GM18502 (cell line): ENCODE measurements around the gene LVRN.
"Not testable (repeated sequence)": the region's sequence is repeated elsewhere in the genome, so short reads cannot be mapped to it uniquely, and the experiment has no call there.

Experiments
- ATAC-seq: cut with Tn5 transposase; IDR thresholded peaks from one replicate; pipeline ENCODE4 v1.9.1; 2021; ENCODE audit warnings: mild to moderate bottlenecking; ENCODE audit not compliant: unreplicated experiment, poor library complexity

Gene LVRN, protein sequence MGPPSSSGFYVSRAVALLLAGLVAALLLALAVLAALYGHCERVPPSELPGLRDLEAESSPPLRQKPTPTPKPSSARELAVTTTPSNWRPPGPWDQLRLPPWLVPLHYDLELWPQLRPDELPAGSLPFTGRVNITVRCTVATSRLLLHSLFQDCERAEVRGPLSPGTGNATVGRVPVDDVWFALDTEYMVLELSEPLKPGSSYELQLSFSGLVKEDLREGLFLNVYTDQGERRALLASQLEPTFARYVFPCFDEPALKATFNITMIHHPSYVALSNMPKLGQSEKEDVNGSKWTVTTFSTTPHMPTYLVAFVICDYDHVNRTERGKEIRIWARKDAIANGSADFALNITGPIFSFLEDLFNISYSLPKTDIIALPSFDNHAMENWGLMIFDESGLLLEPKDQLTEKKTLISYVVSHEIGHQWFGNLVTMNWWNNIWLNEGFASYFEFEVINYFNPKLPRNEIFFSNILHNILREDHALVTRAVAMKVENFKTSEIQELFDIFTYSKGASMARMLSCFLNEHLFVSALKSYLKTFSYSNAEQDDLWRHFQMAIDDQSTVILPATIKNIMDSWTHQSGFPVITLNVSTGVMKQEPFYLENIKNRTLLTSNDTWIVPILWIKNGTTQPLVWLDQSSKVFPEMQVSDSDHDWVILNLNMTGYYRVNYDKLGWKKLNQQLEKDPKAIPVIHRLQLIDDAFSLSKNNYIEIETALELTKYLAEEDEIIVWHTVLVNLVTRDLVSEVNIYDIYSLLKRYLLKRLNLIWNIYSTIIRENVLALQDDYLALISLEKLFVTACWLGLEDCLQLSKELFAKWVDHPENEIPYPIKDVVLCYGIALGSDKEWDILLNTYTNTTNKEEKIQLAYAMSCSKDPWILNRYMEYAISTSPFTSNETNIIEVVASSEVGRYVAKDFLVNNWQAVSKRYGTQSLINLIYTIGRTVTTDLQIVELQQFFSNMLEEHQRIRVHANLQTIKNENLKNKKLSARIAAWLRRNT

GRCh38 chr5:115962239-115962564 lies at the start of gene LVRN:
Gene LVRN (plus strand): TSS chr5:115962475. CDS start chr5:115962618, 143 bp downstream.
- no peak for ATAC-seq

GRCh38 chr5:115913623-115914400 lies 48.5 kb upstream of the LVRN start:
- ATAC-seq = not testable (repeated sequence)

DNA sequence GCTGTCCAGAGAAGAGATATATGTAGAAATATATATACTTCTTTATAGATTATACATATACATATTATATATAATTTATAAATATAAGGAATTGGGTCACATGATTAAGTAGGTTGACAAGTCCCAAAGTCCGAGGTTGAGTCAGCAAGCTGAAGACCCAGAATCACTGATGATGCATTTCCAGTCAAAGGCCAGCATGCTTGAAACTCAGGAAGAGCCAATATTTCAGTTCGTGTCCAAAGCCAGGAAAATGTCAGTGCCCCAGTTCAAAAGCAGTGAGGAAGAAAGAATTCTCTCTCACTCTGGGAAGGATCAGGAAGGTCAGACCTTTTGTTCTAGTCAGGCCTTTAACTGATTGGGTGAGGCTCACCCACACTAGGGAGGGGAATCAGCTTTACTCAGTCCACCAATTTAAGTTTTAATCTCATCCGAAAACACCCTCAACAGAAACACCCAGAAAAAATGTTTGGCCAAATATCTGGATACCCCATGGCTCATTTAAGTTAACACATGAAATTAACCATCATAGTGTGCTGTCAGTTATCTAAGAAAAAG lies 42.0 kb upstream of the LVRN start:
- ATAC-seq = no peak

DNA sequence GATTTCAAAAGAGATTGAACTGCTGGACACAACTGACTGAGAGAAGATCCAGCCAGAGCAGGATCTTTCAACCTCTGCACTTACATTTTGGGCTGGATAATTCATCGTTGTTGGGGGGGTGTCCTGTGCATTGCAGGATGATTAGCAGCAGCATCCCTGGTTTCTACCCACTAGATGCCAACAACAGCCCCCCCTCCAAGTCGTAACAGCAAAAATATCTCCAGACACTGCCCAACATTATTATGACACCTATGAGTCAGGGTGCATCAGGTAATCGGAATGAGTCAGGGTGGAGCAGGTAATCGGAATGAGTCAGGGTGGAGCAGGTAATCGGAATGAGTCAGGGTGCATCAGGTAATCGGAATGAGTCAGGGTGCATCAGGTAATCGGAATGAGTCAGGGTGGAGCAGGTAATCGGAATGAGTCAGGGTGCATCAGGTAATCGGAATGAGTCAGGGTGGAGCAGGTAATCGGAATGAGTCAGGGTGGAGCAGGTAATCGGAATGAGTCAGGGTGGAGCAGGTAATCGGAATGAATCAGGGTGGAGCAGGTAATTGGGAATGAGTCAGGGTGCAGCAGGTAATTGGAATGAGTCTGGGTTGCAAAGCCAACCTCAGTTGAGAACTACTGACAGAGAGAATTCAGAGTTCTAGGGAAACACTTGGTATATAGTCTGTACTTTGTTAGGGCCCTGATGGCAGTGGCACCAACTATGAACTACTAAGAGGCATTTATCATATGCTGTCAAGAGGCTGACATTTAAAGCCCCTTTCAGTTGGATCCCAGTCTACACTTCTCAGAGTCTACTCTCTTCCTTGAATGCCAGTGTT lies 33.5 kb upstream of the LVRN start:
- ATAC-seq = not testable (repeated sequence)

DNA sequence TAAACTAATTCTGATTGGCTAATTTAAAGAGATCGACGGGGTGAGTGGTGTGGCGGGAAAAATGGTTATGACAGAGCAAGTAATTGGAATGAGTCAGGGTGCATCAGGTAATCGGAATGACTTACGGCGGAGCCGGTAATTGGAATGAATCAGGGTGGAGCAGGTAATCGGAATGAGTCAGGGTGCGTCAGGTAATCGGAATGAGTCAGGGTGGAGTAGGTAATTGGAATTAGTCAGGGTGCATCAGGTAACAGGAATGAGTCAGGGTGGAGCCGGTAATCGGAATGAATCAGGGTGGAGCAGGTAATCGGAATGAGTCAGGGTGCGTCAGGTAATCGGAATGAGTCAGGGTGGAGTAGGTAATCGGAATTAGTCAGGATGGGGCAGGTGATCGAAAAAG lies 32.1 kb upstream of the LVRN start:
- ATAC-seq = not testable (repeated sequence)

- no peak for ATAC-seq
These were observed 31.5 kb upstream of the LVRN start for GRCh38 chr5:115930630-115931337.

DNA sequence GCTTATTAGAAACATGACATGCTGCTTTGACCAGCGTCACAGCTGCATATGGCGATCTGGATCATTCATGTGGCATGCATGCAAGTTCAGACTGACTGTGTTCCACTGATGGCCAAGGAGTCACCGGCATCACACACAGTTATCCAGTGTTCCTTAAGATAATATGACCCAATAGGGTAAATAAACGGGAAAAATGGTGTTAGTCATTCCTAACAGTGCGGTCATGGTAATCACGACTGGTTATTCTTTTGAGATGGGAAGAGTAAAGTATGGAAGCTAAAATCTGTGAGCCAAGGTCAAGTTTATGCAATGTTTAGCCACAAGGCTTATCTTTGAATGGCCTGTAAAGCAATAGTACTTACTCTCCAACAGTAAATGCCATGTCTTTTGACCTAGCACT lies 29.3 kb upstream of the LVRN start:
- ATAC-seq = no peak

DNA sequence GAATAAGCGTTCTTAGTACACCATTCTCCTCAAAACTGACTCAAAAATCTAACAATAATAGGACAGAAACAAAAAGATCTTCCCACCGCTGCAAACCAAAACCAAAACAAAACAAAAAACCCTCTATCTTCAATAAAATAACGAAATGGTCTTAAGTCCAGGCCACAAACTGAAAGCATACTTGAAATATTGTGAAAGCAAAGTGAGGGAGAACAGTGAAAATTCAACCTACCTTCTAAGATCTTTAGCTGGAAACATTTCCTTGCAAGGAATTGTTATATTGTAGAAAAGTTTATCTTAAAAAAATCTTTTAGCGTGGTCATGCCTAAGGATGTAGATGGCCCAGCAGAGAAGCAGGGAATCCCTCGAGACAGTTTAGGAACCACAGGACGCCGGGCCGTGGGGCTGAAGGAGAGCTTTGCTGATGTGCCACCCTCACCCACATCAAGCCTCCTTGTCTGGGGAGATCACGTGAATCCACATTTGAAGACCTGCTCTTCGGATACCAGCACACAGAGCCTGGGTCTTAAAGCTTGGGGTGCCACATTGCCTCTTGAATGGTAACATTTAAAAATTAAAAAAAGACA lies 27.8 kb upstream of the LVRN start:
- no peak for ATAC-seq

DNA sequence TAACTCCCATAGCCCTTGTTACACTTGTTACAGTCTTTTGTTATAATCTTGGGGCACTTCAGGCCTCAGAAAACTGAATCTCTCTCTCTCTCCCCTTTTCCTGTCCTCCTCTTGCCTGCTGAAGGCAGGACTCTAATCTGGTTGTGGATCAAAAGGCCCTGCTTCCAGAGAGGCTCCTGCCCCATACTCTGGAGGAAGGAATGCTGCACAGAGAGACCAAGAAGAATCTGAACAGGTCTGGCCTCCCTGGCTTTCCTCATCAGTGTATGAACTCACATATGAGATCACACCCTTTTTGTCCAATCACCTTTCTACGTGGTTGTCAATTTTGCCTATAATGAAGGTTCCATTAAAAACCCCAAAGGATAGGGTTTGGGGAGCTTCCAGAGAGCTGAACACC lies 26.2 kb upstream of the LVRN start:
- ATAC-seq = no peak

DNA sequence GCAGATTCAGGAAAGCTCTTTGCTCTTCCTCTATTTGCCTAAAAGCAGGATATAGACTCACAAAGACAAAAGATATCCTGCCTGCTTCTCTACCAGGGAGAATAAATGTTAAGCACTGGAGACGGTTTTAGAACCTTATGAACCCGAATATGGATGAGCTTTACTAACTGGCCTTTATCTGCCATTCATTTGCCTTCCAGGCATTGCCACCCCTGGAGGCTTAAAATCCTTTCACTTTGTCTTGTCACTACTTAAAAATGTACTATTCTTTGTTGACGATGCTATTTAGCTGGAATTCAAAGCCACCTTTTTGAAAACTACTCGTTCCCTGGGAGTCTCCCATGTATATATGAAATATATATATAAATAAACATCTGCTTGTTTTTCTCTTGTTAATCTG lies 23.2 kb upstream of the LVRN start:
- ATAC-seq = no peak

DNA sequence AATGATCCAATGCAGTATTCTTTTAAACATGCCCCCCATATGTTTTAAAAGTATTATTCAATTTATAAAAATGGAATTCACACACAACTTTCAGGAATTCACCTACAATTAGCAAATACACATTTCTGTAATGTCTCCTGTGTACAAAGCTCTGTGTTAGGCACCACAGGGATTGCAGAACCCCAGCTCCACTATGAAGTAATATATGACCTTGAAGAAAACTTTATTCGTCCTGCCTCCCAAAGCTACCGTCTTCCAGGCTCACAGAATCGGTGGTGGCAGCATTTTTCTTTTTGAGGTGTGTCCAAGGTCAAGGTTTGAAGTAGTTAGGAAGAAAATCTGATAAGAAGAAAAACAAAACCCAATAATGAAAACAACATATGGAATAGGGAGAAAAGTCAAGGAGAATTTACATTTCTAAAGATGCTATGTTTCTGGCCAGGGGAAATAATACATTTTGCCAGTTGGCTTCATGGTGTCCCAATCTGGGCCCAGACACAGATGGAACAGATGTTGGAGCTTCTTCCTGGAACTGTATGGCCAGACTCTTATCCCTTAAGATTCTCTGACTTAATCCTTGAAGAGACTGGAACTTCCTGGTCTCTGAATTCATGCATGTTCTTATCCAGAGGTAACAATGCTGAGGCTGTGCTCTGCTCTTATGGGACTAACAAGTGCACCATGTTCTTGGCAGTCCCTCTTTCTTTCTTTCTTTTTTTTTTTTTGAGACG lies 22.0 kb upstream of the LVRN start:
- no peak for ATAC-seq

- no peak for ATAC-seq
These were observed 21.1 kb upstream of the LVRN start for GRCh38 chr5:115941051-115941675.

DNA sequence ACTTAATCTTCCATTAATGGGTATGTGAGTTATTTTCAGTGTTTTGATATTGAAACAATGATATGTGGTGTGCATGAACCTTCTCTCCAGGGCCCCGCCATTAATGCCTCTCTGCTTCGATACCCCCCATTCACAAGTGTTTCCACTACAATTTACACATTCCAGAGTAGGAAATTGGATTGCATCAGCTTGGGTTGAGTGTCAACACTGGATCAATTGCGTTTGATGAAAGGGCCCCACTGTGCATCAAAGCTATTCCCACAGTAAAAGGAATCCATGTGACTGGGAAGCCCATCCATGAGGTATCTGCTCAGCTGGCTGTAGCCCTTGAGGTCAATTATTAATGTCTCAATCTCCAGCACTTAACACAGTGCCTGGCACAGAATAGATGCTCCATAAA lies 17.8 kb upstream of the LVRN start:
- no peak for ATAC-seq

GRCh38 chr5:115946655-115947054 lies 15.6 kb upstream of the LVRN start:
- no peak for ATAC-seq

- no peak for ATAC-seq
These were observed 15.0 kb upstream of the LVRN start for GRCh38 chr5:115947260-115947659.

GRCh38 chr5:115948091-115948534 lies 14.2 kb upstream of the LVRN start:
- ATAC-seq = no peak

DNA sequence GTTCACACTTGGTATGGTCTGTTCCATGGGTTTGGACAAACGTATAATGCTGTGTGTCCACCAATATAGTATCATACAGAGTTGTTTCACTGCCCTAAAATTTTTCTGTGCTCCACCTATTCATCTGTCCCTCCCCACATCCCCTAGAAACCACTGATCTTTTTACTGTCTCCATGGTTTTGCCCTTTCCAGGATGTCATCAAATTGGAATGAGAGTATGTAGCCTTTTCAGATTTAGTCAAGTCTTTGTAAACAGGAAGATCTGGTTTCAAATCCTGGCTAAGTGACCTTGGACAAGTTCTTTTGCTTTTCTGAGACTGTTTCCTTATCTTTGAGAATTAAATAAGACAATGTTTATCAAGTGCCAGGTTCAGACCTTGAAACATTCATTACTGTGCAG lies 13.2 kb upstream of the LVRN start:
- no peak for ATAC-seq
